Left ventricle myocardium superior (tissue), 1 donor: ENCODE results near the gene KRT38. TPM values are rescaled to one million over a fixed set of nuclear protein-coding genes. Genes with fewer than 3 reads are reported as not detected.
"Not testable (repeated sequence)": the region's sequence is repeated elsewhere in the genome, so short reads cannot be mapped to it uniquely, and the experiment has no call there.

Experiments used
- ATAC-seq: fragments of 200-7000 bp; cut with Tn5 transposase; one replicate; pipeline ENCODE4 v1.9.1; 2020; ENCODE audit warnings: mild to moderate bottlenecking, moderate library complexity
- DNase-seq: peaks from one replicate; pipeline ENCODE4 v3.0.0-alpha.2; 2020
- intact Hi-C: fragments of 100-400 bp; cut with micrococcal nuclease; formaldehyde crosslinking; loops from one replicate; pipeline ENCODE4 v1.11.0; 2022
- total RNA-seq: library from RNA; stranded (reverse); fragmentation: NEBNext Ultra II Directional; extraction: Animal tissue kit (Norgen Biotek cat#: 25700); gene quantifications from one replicate; pipeline ENCODE4 v1.2.1, GENCODE V29; 2021
- donor health status: DM: no; HTN: yes; CAD: no; lungs with severe emphysema.

The KRT38 gene
- total RNA-seq, 1 donor from 2014 or later: not detected

DNA sequence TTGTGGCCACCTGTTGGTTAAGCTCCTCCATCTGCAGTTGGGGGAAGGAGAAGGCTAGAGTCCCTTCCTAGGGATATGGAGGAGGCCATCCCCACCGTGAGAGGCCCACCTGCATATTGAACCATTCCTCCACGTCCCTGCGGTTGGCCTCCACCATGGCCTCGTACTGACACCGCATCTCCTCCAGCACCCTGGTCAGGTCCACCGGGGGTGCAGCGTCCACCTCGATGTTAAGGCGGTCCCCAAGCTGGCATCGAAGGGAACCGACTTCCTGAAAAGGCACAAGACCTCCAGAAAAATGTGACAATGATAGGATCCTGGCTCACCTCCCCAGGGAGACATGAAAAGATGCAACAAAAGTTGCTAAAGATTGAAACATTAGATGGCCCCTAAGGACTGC, 23.4 kb upstream of the KRT38 start:
- intact Hi-C loops: no loop called here
- no peak for ATAC-seq
- no peak for DNase-seq

DNA sequence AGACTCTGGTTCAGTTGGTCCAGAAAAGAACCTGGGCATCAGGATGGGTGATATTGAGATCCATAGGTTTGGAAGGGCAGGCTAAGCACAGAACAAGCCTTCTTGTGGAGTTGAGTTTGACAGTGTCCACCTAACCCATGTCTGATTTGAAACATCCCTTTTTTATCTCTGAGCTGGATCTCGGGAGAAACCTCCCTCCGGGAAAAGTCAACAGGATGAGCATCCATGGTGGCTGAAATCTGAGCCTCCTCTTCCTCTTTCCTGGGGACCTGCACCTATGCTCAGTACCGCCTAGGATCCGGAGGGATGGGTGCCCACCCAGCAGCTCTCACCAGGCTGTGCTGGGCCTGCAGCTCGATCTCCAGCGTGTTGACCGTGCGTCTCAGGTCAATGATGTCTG, 23.0 kb upstream of the KRT38 start:
- DNase-seq (no peak), ATAC-seq (no peak)
- intact Hi-C loops: no loop called here

DNA sequence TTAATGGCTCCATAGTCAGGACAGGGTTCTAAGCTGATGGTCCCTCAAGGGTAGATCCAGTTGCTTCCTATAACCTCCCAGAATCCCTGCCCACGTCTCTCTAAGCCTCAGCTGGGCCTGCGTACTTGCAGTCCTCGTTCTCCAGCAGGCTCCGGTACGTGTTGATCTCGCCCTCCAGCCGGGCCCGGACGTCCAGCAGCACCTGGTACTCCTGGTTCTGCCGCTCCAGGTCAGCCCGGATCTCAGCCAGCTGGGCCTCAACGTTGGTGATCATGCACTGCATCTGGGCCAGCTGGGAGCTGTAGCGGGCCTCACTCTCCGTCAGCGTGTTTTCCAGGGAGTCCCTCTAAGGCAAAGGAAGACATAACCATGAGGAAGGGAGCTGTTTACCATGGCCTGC, 21.9 kb upstream of the KRT38 start:
- no peak for DNase-seq
- no peak for ATAC-seq
- intact Hi-C loops: no loop called here

DNA sequence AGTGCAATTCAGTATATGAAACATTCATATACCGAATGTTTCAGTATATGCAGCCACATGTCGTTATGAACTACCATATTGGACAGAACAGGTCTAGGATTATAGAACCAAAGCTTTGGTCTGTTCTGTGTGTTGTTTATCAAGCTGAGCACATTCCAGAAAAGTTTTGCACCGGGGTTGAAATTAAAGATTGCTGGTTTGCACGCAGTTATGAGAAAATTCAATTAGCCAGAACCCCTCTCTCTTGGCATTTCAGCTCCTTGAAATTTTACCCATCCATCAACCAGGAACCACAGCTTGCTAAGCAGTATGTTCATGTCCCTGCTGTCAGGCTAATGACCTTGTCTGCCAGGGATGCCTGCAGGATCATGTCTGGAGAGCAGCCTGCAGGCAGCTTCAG, 16.9 kb upstream of the KRT38 start:
- intact Hi-C loops: no loop called here
- no peak for DNase-seq

DNA sequence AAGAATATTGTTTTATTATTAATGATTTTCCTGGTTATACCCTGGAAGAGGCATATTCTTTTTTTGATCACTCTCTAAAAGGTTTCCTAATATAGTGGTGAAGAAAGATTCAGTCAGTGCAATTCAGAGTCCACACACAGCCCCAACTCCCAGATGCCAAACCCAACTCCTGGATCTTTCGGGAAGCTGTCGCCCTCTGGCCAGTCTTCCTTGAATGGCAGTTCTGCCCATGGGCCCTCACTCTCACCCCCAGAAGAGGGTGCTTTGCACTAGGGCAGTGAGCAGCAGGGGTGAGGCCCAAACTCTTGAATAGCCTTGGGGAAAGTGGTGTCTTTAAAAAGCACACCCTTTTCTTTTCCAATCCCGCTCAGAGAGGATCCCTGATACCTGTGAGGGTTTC, 15.4 kb upstream of the KRT38 start:
- intact Hi-C loops: no loop called here
- no peak for ATAC-seq
- DNase-seq: no peak

More for the DNA sequence above, 16.9 kb upstream of the KRT38 start:
- ATAC-seq: no peak

DNA sequence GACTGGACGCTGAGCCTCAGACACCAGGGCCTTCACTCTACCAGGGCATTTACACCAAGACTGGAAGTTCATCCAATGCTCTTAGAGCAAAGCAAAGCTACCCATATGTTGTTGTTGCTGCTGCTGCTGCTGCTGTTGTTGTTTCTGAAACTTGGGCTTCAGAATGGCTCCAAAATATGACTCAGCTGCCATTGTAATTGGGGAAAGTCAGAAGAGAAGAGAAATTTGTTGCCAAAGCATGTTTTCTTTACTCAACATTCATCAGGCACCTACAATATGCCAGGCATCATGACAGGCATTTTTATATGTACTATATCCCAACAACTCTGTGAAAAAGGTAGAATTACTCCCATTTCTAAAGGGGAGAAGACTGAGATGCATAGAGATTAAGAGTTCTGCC, 14.5 kb upstream of the KRT38 start:
- DNase-seq (no peak), ATAC-seq (no peak)
- intact Hi-C loops: no loop called here

DNA sequence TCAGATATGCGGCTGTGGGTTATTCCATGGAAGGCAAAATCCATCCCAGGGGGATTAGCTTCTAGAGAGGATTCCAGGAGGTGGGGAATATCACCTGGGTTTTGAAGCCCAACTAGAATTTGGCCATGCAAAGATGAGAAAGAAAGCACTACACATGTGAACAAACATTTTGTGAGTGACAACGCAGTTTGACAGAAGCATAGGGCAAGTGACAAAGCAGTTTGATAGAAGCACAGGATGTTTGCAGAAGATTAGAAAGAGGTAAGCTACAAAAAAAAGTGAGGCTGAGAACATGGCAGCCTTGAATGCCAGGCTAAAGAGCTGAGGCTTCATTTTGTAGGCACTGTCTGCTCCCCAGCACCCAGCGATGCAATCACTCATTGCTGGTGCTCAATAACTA, 12.3 kb upstream of the KRT38 start:
- no peak for ATAC-seq
- intact Hi-C loops: no loop called here
- no peak for DNase-seq

DNA sequence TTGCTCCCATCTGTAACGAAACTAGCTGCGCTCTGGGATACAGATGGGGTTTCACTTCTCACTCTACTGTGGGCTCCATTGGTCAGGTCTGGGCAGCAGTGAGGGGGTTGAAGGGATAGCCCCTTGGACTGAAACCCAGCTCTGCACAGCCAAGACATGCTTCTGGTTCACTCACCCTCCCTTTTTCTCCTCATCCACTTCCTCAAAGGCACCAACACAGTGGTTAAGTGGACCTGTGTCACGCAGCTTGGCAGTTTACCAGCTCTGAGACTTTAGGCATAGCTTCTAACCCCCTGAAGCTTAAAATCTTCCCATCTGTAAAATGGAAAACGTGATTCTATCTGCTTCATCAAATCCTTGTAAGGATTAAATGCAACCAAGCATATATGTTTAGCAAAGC, 11.5 kb upstream of the KRT38 start:
- no peak for ATAC-seq
- DNase-seq: no peak
- intact Hi-C loops: no loop called here

DNA sequence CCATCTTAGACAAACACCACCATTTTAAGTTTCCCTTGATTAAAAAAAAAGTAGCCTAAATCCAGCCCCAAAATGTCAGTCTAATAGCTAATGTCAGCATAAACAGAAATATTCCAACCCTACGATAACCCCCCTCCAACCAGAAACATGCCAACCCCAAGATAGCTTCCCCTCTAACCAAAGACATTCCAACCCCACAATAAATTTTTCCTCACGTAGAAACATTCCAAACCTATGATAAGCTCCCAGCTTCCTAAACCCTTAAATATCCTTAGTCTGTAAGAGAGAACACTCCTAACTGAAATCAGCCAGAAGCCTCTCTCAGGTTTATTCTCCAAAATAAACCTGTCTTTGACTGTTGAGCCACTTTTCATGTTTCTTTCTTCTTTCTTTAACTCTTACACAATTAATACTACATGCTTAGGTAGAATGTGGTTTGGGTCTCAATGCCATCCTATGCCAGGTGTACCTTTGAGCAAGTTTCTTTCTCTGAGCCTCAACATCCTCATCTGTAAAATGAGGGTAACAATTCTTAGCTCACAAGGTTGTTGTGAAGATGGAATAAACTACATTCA, 10.5 kb upstream of the KRT38 start:
- intact Hi-C loops: no loop called here
- no peak for ATAC-seq
- DNase-seq: no peak

DNA sequence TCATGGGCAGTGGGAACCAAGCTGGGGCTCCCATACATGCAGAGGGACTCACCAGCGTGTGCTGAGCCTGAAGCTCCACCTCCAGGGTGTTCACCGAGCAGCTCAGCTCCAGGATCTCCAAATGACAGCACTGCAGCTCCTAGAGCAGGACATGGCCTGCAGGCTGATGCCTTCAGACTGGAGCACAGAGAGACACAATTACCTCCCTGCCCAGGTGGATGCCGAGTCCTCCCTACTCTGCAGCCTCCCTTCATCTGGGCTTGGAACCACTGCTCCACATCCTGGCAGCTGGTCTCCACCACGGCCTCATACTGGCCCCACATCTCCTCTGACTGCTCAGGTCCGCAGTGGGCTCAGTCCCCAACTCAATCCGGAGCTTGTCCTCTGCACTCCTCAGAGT, 8.2 kb upstream of the KRT38 start:
- ATAC-seq (no peak), DNase-seq (no peak)
- intact Hi-C loops: no loop called here

DNA sequence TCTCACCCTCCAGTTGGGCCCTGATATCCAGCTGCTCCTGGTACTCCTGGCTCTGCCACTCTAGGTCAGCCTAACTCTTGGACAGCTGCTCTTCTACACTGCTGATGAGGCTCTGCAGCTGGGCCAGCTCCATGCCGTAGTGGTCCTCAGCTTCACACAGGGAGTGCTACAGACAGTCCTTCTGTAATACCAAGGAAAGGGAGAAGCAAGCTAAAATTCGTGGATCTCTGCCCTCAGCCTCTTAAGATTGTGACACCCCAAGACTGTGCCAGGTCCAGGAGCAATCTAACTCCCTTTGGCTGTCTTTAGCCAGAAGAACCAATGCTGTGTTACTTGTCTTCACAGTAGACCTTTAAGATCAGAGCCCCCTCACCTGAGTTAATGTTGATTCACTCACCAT, 7.7 kb upstream of the KRT38 start:
- intact Hi-C loops: no loop called here
- DNase-seq (no peak), ATAC-seq (no peak)

DNA sequence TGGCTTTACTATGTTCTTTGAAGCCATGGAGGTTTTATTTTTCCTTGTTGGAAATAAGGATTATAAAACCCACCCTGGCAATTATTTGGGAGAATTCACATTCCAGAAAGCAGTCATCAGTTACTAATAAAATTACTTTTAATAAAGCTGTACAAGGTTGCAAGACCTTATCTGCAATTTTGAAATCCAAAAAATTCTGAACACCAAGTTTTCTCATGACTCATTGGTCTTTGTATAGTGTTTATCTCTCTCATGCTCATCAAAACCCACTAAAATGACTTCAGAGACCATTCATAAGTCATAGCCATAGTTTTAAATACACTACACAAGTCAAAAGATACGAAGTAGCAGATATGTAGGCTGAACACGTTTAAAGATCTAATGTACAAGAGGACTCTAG, 6.0 kb upstream of the KRT38 start:
- intact Hi-C loops: no loop called here
- no peak for ATAC-seq
- DNase-seq: no peak

DNA sequence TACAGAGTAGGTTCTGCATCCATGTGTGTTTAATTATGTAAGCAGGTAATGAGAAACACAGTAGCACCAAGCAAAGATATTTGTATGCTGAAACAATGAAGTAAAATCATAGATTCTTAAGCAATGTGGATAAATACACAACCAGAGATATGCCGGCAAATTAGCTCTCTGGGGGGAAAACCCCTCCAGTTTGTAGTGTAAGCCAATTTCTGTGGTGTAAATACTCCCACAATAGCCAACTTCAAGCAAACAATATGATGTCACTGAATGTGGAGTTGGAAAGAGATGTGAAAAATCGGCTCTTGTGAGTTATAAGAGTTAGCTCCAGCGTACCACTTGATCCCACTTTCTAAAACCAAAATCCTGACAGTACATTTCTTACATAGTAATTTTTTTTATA, 3.9 kb upstream of the KRT38 start:
- intact Hi-C loops: no loop called here
- DNase-seq (no peak), ATAC-seq (no peak)

DNA sequence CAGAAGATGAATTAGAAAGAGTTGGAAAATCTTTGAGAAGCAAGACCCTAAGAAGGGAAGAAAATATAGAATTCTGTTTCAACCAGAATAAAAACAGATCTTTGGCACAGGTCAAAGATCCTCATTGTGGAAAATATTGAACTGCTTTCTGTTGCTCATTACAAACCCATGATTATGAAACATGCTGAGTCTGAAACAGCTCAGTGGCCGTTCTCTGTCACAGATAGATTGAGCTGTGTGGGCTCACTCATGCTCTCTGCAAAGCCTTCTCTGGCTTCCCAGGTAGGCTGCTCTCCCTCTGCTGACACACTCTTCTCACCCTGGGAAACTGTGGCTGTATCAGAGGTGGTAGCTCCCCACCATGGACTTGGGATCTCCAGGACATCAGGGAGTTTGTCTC, 3.4 kb upstream of the KRT38 start:
- DNase-seq (no peak), ATAC-seq (no peak)
- intact Hi-C loops: no loop called here

DNA sequence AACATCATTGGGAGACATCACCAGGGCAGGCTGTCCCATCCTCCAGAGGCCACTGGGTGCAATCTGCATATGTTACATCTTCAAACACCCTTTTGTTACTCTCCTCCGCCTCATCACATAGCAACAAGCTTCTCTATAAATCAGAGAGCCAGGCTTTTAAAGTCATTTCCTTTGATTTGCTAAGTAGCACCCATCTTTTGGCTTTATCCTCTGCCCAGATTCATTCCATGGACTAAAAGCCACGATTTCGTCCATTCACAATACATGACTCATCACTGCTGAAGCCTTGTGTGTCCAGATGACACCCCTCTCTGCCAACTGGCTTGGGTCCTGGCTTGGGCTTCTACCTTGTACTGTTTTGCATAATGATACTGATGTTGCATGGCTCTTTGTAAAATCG, 2.0 kb upstream of the KRT38 start:
- intact Hi-C loops: no loop called here
- no peak for DNase-seq
- ATAC-seq: no peak

DNA sequence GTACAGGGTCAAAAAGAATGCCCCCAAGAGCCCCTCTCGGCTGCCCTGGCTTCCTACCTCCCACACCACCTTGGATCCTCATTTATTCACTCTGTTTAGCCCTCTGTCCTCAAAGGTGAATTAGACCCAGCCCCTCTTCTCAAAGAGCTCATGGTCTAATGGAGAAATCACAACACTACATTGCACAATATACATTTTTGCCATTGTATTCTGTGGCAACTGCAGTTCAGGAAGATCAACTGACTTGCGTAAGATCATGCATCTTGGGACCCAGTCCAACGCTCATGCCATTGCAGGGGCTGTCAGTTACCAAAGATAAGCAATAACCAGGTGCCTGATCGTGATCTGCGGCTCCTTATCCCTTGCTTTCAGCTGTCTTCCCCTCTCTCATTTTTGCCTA, 1.4 kb downstream of the KRT38 start:
- DNase-seq (no peak), ATAC-seq (no peak)
- intact Hi-C loops: no loop called here

DNA sequence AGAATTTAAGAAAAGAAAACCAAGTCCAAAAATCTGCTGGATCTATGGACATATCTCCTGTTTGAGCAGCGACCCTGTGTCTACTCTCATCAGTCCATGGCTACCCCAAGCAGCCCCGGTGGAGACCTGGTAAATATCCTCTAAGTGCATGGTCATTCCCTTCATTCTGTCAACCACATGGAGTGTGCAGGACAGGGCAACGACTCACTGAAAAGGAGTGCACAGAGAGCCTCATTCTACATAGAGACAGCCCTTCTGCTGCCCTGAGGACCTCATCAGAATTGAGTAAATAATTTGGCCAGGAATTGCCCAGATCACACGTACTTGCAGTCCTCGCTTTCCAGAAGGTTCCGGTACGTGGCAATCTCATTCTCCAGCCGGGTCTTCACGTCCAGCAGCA, 3.0 kb downstream of the KRT38 start:
- intact Hi-C loops: no loop called here
- ATAC-seq: no peak
- DNase-seq: no peak

DNA sequence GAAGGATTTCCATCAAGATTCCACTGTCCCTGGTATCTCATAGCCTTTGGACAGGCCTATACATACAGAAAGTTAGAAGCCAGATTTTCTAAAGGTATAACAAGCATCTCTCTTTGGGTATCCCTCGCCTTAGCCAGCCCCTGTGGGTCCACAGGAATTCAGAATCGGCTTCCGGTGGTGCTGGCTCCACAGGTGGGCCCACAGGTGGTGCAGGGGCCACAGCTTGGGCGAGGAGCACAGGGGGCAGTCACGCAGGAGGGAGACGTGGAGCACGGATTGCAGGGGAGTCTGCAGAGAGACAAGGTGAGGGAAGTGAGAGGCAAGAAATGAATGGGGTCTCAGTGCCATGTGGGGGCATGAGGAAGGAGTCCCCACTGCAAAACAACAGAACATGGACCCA, 3.5 kb downstream of the KRT38 start:
- no peak for DNase-seq
- intact Hi-C loops: no loop called here
- no peak for ATAC-seq

DNA sequence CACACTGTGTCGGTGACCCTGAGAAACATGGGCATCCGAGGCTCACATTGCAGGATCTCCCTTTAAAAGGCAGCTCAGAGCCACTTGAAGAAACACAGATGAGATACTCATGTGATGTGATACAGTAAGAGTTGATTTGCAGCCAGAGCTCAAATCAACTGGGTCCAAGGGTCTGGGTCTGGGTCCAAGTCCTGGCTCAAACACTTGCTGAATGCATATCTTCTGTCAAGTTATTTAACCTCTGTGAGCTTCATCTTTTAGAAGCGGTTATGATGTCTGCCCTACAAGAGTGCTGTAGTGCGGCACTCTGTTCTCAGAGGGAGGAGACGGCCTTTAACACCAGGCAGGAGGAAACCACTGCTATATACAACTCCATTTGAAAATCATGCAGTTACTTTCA, 6.4 kb downstream of the KRT38 start:
- intact Hi-C loops: no loop called here
- ATAC-seq: peak; percentile 87
- no peak for DNase-seq

DNA sequence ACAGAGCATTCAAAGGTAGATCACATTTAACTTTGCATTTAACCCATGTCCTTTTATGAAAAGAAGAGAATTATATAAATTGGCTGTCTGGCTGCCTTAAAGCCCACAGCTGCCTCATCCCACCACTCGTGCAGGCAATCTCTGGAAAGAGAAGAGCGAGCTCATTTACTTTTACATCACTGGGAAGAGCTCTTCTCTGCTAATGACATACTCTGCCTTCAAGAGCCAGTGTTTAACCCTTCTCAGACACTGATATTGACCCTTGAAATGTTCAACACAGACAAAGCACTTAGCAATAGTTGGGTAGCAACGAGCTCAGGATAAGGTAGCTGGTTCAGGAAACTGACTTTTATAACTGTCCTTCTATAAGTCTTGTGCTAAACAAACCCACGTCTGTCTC, 6.8 kb downstream of the KRT38 start:
- peak; percentile 47 for ATAC-seq
- intact Hi-C loops: no loop called here

DNA sequence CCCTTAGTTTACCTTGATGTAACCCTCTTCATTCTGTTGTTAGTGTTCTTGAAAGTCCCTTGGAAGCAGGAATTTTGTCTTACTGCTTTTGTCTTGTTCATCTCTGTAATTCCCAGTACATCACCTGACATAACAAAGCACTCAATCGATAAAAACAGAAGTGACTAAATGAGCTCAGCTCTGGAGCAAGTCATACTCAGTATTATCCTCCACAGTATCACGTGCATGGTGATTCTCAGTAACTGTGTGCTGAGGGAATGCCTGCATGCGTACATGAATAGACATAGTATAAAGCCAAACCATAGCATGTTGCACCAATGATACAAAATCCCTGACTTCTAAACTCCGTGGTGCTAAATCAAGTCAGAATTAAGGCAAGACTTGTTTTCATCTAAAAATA, 7.2 kb downstream of the KRT38 start:
- ATAC-seq: no peak

More for the DNA sequence above, 6.8 kb downstream of the KRT38 start:
- DNase-seq: no peak

DNA sequence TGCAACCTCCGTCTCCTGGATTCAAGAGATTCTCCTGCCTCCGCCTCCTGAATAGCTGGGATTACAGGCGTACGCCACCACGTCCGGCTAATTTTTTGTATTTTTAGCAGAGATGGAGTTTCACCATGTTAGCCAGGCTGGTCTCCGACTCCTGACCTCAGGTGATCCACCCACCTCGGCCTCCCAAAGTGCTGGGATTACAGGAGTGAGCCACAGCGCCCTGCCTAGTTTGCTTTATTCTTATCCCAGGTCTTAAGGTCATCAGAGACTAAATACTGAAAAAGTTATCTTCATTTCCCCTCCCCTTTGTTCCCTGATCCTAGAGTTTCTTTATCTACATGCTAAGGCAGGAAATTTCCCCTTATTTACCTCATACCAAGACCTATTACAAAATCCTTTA, 10.4 kb downstream of the KRT38 start:
- DNase-seq, ATAC-seq, intact Hi-C loops: not testable (repeated sequence)

More for the DNA sequence above, 7.2 kb downstream of the KRT38 start:
- no peak for DNase-seq
- intact Hi-C loops: no loop called here
